ENCODE measurements around the gene ITPRID2.

ITPRID2 gene

DNA sequence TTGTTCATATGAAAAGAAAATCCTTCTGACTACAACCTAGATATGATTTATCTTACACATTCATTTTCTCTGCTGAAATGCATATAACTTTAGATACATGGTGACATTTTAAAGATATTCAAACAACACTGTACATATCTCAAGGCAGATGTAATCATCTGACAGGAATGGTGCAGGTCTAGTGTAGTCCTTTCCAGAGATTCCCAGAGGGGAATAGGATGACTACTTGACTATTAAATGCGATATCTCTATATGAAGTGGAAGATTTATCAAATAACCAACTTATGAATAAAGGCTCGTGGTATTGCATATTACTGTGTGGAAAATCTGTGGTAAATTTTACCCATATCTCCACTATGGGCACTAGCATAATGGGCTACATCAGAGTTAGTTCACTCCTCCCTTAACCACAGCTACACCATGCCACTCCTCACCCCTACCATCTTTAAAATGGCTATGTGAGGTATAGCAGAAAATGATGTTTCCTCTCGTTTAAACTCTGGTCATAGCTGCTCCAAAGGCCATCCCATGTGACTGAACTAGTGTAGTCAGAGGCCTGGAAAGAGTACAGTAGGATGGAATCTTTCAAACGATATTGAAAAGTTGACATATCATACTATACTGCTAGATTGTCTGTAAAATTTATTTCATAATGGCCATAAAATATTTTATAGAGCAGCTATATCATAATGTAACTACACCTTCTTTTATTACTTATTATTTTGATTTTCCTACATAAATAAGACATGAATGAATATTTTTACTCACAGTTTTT, 9.1 kb upstream of the ITPRID2 start:
- no peak for DNase-seq (ENCODE audit: low read depth)

DNA sequence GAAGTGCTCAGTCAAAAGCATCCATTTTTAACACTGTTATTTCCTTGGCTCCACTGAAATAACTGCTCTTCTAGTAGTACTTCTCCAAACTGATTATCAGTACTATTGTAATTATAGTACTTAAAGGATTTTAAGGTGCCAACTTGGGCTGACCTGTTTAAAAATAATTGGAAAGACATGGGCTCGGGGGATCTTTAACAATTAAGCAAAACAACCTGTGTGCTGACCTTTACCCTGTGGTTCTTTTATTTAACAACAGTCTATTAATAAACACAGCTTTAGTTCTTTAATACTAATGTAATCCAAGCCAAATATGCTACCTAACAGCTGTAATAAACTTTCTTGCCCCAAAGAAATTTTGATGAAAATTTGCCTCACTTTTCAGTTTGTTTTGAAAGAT, 6.9 kb upstream of the ITPRID2 start:
- no peak for DNase-seq (ENCODE audit: low read depth)

DNA sequence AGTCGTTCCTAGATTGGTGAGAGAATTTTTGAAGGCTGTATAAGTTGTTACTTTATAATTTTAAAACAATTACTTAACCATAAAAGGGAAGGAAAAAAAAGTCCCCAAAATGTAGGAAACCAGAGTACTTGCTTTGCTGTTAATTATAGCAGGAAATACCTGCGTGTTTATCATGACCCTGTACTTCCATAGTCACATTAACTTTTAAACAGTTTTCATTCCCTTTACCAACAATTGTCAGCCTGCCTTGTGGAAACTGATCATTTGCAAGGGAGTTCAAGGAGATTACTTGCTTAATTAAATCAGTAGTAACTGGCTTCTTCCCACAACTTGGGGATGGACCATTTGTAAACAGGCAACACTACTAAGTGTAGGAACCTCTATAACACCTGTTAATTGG, 6.4 kb upstream of the ITPRID2 start:
- DNase-seq (ENCODE audit: low read depth) = no peak

GRCh38 chr2:181886192-181886591, 5.3 kb upstream of the ITPRID2 start:
- DNase-seq (ENCODE audit: low read depth) = no peak

DNA sequence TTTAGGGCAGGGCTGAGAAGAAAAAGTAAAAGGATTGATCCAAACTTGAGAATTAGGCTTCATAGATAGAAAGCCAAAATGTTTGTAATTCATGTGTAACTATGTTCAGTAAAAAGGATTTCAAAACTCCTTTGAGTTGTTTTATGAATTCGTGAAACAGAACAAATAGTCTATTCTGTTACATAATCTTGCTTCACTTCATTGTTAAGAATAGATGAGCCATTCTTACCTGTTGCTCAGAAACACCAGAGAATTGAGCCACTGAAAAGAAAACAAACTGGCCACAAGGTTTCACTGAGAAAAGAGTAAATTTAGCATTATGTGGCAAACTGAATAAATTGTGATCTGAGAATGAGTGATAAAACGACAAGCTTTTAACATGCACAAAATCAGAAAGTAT, 4.5 kb upstream of the ITPRID2 start:
- DNase-seq (ENCODE audit: low read depth) = no peak

DNA sequence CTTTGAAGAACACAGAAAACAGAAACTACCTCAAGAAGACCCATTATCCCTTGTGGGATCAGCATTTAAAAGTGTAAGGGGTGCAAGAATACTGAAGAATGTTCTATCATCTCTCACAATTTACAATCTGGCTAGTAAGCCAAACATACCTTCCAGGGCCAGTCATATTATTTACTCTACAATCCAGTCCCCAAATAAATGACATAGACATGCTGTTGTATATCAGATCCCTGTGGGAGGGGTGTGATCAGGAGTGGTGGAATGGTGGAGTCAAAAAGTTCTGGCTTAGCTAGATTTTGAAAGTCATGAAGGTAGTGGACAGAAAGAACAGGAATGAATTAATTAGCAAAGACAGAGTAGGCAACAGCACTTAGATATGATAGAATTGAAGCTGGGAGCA, 1.8 kb upstream of the ITPRID2 start:
- DNase-seq (ENCODE audit: low read depth) = no peak

DNA sequence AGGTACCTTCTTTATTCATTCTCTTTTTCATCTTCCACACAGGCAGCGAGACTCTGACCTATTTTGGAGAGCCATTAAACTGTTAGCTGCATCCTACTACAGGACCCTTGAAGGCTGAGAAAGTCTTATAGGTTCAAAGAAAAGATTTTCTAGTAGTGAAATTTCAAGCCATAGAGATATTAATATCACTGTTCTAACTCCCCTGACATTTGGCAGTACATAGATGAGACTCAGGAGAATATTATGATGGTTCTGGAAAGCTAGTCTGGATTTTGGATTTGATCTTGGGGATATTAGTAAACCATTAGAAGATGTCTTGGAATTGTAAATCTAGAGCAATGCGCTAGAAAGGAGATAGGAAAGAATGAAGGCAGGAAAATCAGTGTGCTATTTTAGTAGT, 1.3 kb upstream of the ITPRID2 start:
- DNase-seq (ENCODE audit: low read depth) = no peak

- peak; percentile 20 for DNase-seq (ENCODE audit: low read depth)
Measured at GRCh38 chr2:181891966-181892798, 652 bp downstream of the ITPRID2 start.

- DNase-seq (ENCODE audit: low read depth) = no peak
Measured at GRCh38 chr2:181892799-181893435, 1.4 kb downstream of the ITPRID2 start.

DNA sequence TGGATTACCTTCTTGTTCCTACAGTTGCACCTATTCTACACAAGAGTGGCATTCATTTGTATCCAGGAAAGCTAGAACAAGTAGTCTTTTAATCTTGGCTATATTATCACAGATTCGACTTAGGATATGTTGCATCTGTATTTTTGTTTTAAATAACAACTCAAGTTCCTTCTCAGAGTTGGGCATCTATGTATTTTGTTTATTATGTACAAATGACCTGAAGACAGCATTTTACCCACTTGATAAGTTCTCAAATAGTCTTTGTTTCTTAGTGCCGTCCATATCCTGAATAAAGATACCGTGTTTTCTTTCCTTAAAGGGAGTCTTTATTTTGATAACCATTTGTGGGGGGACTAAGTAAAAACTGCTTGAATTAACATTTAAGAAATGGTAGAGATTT, 2.9 kb downstream of the ITPRID2 start:
- DNase-seq (ENCODE audit: low read depth) = no peak

DNA sequence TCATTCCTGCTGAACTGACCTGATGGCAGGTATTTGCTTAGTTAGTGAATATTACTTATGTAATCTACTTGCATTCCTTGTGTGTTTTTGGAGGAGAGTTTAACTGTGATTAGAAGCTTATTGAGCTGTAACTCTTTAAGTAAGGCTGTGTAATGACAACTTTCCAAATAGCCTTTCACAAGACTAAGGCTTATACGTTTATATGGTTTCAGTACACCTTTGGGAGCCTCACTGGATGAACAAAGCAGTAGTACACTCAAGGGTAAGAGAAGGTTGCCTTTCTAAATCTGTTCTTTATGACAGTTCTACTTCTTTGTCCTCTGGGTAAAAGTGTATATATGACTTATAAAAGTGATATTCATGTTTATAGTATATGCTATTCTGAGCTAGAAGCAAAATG, 4.3 kb downstream of the ITPRID2 start:
- no peak for DNase-seq (ENCODE audit: low read depth)

GRCh38 chr2:181896286-181896685, 4.8 kb downstream of the ITPRID2 start:
- no peak for DNase-seq (ENCODE audit: low read depth)

GRCh38 chr2:181900007-181900651, 8.6 kb downstream of the ITPRID2 start:
- DNase-seq (ENCODE audit: low read depth) = no peak

DNA sequence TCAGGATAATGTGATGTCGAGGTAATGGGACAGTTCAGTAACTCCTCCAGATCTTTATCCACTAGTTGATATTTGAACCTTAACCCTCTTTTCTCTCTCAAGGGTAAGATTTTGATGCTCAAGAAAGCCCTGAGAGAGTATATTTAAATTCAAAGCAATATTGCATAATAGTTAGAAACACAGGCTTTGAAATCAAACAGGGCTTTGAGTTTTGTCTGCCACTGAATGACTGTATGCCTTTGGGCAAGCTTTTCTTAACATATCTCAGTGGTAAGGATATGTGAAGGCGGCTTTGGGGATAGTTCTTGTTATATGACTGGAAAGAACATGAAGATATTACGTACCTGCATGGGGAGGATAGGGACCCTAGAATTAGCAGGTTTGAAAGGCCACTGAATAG, 11.1 kb downstream of the ITPRID2 start:
- DNase-seq (ENCODE audit: low read depth) = no peak

GRCh38 chr2:181904022-181904632, 12.6 kb downstream of the ITPRID2 start:
- DNase-seq (ENCODE audit: low read depth) = no peak

DNA sequence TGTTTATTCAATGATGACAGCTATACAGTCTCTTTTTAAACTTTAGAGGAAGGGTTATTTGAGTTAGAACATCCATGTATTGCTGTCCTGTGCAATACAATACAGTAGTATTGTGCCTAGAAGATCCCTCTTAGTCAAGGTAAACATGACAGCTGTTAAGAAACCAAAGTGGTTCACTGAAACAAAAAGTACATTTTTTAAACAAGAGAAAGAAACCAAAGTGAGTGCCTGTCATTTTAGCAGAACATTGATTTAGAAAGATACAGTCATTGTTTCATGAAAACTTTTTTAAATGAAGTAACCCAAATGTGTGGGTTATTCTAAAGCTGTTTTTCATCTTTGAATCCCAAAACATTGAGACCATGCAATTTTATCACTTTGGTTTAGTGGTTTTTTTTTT, 15.5 kb downstream of the ITPRID2 start:
- DNase-seq (ENCODE audit: low read depth) = no peak

GRCh38 chr2:181907635-181908034, 16.1 kb downstream of the ITPRID2 start:
- DNase-seq (ENCODE audit: low read depth) = no peak

- no peak for DNase-seq (ENCODE audit: low read depth)
Measured at GRCh38 chr2:181910028-181910831, 18.7 kb downstream of the ITPRID2 start.

GRCh38 chr2:181911830-181912229, 20.3 kb downstream of the ITPRID2 start:
- no peak for DNase-seq (ENCODE audit: low read depth)

DNA sequence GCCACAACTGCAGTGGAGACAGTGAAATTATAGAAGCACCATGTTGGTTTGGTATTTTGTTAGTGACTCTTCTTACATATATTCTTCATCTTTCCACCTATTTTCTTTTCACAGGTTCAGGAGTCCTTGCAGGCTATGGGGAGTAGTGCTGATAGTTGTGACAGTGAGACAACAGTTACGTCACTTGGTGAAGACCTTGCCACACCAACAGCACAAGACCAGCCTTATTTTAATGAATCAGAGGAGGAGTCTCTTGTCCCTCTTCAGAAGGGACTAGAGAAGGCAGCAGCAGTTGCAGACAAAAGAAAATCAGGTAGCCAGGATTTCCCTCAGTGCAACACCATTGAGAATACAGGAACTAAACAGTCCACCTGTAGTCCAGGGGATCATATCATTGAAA, 23.6 kb downstream of the ITPRID2 start:
- DNase-seq (ENCODE audit: low read depth) = no peak

All from T-helper 22 cell (primary cell).